ENCODE measurements around the gene BEND6. TPM values are rescaled to one million over a fixed set of nuclear protein-coding genes. Genes with fewer than 3 reads are reported as not detected.

Gene BEND6
- total and polyA plus RNA-seq, 10 donors = 0.26 to 1.0 (median 0.52) TPM; not detected in 1

DNA sequence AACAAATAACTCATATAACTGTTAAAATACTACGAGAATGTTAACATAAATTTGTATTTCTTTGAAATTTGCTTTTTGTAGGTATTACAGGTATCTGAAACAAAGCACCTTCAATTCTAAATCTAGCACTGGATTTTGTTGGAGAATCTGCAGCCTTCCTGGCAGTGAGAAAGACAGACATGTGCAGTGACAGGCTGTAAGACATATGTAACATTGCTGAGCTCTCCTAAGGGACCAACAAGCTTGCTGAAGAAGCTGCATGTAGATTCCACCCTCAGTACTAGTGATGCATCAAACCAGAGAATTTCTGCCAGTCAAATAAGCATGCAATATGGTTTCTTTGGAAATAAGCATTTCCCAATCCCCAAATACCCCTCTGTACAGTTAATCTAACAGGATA is 71.1 kb downstream of the BEND6 start:
- intact Hi-C loops (cut with DNase I; ENCODE audit: low total_unique reads) = loop anchor here (10.0 kb wide), 1 partner anchor 121 kb away; no protein-coding TSS in a partner anchor
- Histone ChIP-seq H3K4me3 (no peak overlapping the region), H3K36me3 (no peaks in the 10 kb centered on the region), H3K27me3 (replicated peaks in 1 of 7) (no peaks in the 10 kb centered on the region), H3K4me1 (no peaks in the 10 kb centered on the region), H3K9me3 (peaks cover 0 to 31% (median 28%) of the 10 kb centered on the region in 8 donors), H3K27ac (no peak overlapping the region)
- WGBS, 5 donors = 72 to 94% (median 88%) methylated on average over 1 of the region's 1 CpG
- DNase-seq = no peak
- no peak for TF ChIP-seq POLR2A (IDR thresholded peaks at IDR 0.05)
- no peak for TF ChIP-seq POLR2AphosphoS5 (IDR thresholded peaks at IDR 0.05)
- TF ChIP-seq, protein P1, sequence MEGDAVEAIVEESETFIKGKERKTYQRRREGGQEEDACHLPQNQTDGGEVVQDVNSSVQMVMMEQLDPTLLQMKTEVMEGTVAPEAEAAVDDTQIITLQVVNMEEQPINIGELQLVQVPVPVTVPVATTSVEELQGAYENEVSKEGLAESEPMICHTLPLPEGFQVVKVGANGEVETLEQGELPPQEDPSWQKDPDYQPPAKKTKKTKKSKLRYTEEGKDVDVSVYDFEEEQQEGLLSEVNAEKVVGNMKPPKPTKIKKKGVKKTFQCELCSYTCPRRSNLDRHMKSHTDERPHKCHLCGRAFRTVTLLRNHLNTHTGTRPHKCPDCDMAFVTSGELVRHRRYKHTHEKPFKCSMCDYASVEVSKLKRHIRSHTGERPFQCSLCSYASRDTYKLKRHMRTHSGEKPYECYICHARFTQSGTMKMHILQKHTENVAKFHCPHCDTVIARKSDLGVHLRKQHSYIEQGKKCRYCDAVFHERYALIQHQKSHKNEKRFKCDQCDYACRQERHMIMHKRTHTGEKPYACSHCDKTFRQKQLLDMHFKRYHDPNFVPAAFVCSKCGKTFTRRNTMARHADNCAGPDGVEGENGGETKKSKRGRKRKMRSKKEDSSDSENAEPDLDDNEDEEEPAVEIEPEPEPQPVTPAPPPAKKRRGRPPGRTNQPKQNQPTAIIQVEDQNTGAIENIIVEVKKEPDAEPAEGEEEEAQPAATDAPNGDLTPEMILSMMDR (IDR thresholded peaks at IDR 0.05 in 8 of 11, conservative IDR thresholded peaks at IDR 0.05 in 3 of 11) = no peak

- 78 to 93% (median 89%) methylated on average over 3 of the region's 3 CpGs for WGBS, 5 donors
- H3K4me3 ChIP-seq = no peak overlapping the region
- H3K4me1 ChIP-seq = no peaks in the 10 kb centered on the region
- no peak for DNase-seq
- H3K27me3 ChIP-seq (replicated peaks in 1 of 7) = no peaks in the 10 kb centered on the region
- no peak for TF ChIP-seq POLR2AphosphoS5 (IDR thresholded peaks at IDR 0.05)
- no peak for TF ChIP-seq POLR2A (IDR thresholded peaks at IDR 0.05)
- TF ChIP-seq, protein P1 (IDR thresholded peaks at IDR 0.05 in 8 of 11, conservative IDR thresholded peaks at IDR 0.05 in 3 of 11) = no peak
- H3K27ac ChIP-seq = no peak overlapping the region
- no peaks in the 10 kb centered on the region for H3K36me3 ChIP-seq
- intact Hi-C loops (cut with DNase I; ENCODE audit: low total_unique reads) = loop anchor here (10.0 kb wide), 1 partner anchor 122 kb away; no protein-coding TSS in a partner anchor
- H3K9me3 ChIP-seq = peaks cover 0 to 31% (median 28%) of the 10 kb centered on the region in 8 donors
These were observed 72.4 kb downstream of the BEND6 start for GRCh38 chr6:57027301-57027700.

DNA sequence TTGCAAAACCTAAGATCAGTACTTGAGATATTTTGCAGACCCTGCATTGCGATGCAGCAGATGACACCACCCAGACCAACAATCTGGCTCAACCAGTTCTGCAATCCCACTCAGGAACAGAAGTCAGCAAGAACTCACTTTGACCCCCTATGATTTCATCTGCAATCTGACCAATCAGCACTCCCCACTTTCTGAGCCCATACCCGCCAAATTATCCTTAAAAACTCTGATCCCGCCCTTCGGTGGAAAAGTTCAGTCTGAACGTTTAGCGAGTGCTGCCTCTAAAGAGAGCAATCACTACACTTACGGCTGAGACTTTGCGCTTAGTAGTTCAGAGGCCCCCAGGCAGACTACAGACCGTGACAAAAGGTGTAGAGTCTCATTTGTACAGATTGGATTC is 74.3 kb downstream of the BEND6 start:
- H3K4me1 ChIP-seq = no peaks in the 10 kb centered on the region
- intact Hi-C loops (cut with DNase I; ENCODE audit: low total_unique reads) = loop anchor here (10.0 kb wide), 1 partner anchor 124 kb away; no protein-coding TSS in a partner anchor
- DNase-seq = no peak
- TF ChIP-seq POLR2A (IDR thresholded peaks at IDR 0.05) (no peak), POLR2AphosphoS5 (IDR thresholded peaks at IDR 0.05) (no peak)
- TF ChIP-seq, protein P1 (IDR thresholded peaks at IDR 0.05 in 8 of 11, conservative IDR thresholded peaks at IDR 0.05 in 3 of 11) = no peak
- no peak overlapping the region for H3K27ac ChIP-seq
- WGBS, 5 donors = 88 to 96% (median 92%) methylated on average over 9 of the region's 9 CpGs
- H3K36me3 ChIP-seq = no peaks in the 10 kb centered on the region
- no peak overlapping the region for H3K4me3 ChIP-seq
- no peaks in the 10 kb centered on the region for H3K27me3 ChIP-seq (replicated peaks in 1 of 7)
- H3K9me3 ChIP-seq = peaks cover 0 to 22% (median 18%) of the 10 kb centered on the region in 8 donors

GRCh38 chr6:57033228-57033627 is 78.3 kb downstream of the BEND6 start:
- 90 to 95% (median 92%) methylated on average over 3 of the region's 3 CpGs for WGBS, 5 donors
- Histone ChIP-seq H3K4me1 (no peaks in the 10 kb centered on the region), H3K4me3 (no peak overlapping the region), H3K27ac (no peak overlapping the region), H3K9me3 (no peaks in the 10 kb centered on the region), H3K27me3 (replicated peaks in 1 of 7) (peaks cover 0 to 12% (median 0%) of the 10 kb centered on the region in 7 donors), H3K36me3 (no peaks in the 10 kb centered on the region)
- DNase-seq = no peak
- no peak for TF ChIP-seq POLR2A (IDR thresholded peaks at IDR 0.05)
- TF ChIP-seq, protein P1 (IDR thresholded peaks at IDR 0.05 in 8 of 11, conservative IDR thresholded peaks at IDR 0.05 in 3 of 11) = no peak
- TF ChIP-seq POLR2AphosphoS5 (IDR thresholded peaks at IDR 0.05) = no peak
- intact Hi-C loops (cut with DNase I; ENCODE audit: low total_unique reads) = no loop called here
